Cerebellar nuclear complex (tissue), 1 donor: Measurements from ENCODE around the gene NRL.

Source experiments
- DNase-seq, 2 experiments: peaks; one replicate each; lab custom pipeline; 2025; lab: John Stamatoyannopoulos, UW

The NRL gene

DNA sequence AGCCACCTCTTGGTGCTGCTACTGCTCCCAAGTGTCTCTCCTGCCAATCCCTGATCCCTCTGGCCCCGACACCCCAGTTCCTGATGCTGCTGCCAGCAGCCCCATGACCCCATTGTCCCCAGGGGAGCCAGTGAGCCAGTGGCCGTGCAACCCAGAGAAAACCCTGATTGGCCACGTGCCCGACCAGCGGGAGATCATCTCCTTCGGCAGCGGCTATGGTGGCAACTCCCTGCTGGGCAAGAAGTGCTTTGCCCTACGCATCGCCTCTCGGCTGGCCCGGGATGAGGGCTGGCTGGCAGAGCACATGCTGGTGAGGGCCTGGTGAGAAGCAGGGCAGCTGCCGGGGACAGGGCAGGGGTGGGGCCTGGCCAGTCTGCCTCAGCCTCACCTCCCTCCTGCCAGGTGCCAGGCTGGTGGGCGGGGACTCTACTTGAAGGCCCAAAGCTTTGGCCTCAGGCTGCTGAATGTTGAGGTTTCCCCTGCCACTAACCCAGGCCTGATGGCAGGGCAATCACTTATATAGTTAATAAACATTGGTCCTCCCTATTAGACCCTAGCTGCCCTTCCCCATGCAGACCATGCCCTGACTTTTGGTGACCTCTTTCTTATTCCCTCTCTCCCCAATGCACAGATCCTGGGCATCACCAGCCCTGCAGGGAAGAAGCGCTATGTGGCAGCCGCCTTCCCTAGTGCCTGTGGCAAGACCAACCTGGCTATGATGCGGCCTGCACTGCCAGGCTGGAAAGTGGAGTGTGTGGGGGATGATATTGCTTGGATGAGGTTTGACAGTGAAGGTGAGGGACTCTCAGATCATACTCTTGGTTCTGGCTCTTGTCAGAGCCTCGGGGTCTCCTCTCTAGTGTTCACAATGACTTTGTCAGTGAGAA, 15.6 kb downstream of the NRL start:
- no peak for DNase-seq

DNA sequence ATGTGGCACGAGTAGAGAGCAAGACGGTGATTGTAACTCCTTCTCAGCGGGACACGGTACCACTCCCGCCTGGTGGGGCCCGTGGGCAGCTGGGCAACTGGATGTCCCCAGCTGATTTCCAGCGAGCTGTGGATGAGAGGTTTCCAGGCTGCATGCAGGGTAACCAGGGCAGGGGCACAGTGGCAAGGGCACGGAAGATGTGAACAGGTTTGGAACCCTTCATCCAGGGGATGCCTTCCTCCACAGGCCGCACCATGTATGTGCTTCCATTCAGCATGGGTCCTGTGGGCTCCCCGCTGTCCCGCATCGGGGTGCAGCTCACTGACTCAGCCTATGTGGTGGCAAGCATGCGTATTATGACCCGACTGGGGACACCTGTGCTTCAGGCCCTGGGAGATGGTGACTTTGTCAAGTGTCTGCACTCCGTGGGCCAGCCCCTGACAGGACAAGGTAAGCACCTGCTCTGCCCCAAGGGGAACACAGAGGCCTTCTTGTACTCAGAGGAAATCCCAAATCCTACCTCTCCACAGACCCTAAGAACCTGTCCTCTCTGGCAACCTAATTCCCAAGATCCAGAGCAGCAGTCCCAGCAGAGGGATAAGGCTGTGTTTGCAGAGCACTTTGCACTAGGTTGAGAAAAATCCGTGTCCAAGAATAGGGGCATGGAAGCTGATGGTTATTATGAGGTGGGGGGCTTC, 16.4 kb downstream of the NRL start:
- no peak for DNase-seq

DNA sequence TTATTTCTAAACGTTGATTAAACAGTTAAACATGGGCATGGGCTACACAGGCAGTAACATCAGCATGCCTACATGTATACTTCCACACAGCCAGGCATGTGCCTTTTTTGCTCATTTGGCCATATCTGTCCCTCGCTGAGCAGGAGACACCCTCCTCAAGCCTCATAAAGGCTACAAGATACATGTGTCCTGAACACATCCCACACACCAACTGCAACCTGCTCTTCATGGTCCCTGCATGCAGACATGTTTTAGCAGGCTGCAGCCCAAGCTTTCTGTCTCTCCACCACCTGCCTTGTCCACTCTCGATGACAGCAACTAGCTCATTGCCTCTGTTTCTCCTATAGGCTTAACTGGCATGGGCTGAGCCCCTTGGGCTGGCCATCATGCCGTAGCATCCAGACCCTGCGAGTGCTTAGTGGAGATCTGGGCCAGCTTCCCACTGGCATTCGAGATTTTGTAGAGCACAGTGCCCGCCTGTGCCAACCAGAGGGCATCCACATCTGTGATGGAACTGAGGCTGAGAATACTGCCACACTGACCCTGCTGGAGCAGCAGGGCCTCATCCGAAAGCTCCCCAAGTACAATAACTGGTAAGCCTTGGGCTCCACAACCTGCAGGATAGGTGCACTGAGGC, 18.1 kb downstream of the NRL start:
- no peak for DNase-seq

DNA sequence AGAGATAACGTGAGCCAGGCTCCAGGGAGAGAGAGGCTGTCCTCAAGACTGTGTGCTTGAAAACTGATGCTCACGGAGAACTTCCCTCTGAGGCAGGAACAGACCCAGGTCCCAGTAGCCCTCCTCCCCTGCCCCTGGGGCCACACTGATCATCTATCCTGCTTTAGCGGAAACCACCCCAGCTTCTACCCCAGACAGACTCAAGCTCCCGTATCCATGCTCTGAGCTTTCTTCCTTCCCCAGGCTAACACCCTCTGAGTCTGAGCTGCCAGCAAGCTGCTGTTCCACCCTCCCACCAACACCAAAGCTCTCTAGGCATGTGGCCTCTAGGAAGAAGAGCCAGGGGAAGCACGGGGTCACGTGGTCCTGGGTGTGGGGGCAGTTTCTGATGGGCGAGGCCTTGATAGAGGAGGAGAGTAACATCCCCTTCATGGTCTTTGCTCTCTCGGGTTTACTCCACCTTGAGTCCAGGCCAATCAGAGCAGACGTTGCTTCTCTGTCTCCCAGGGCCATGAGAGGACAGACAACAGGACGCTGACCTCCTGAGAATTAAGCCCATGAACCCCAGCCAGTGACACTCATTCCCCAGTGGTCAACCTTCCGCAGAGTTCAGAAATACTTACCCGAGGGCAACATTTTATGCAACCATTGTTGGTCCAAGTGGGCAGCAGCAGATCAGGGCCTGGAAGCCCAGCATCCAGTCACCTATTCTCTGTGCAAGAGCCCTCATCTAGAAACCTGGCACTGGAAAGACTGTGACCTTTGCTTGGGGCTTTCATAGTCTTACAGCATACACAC, 19.3 kb downstream of the NRL start:
- no peak for DNase-seq

DNA sequence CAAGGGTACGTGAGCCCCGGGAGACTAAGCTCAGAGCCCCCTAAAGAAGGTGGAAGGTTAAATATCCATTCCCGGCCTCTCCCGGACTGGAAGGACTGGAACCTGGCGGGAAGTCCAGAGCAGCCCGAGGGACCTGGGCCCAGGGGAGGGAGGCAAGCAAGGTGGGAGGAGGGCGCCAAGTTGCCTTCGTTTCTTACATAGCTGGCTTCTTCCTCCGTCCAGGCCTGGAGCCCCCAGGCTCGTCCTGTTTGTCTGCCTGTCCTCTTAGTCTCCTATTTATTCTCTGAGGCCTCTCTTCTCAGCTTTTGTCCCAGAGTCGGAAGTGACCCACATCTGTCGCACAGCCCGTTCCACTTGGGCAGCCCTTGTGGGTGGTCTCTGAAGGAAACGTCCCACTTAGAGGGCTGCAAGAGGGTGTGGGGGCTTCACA, 19.9 kb downstream of the NRL start:
- no peak for DNase-seq

DNA sequence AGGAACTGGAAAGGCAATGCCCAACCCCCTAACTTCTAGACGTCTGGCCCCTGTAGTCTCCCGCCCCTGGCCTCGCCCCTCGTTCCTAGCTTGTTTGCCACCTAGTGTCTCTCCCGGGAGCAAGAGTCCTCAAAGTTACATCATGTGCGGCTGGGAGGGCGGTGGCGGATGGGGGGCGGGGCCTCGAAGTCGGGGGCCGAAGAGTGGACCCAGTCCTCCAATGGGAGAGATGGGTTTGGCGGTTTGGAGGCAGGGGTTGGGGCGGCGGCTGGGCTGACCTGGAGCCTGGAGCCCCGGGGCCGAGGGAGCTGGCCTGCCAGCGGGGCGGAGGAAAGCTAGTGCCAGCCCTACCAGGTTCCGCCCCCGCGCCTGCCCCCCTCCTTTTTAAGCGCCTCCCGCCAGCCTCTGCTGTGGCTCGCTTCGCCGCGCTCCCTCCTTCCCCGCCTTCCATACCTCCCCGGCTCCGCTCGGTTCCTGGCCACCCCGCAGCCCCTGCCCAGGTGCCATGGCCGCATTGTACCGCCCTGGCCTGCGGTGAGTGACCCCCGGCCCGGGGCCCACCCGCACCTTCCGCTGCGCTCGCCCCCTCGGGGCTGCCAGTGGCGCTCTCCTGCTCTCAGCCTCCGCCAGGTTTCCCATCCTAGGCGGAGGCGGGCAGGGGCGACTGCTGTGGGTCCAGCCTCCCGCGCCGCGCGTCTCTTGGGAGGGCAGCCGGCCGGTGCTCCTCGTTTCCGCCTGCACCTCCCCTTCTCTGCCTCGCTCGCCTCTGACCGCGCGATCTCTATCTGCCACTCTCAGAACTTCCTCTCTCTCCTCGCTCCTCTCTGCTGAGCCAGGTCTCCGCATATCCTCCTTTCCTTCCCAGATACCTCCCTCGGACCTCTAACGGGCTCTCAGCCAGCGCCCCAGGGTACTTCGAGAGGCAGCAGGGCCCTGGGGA, 20.6 kb downstream of the NRL start, which contains the start of gene PCK2:
Gene PCK2, plus strand, starts transcription at position 411 of the 940 bp plus-strand sequence. Its CDS starts 95 bp downstream, at position 506.
- peak in 1 of 2 experiments; percentile 48 for DNase-seq

DNA sequence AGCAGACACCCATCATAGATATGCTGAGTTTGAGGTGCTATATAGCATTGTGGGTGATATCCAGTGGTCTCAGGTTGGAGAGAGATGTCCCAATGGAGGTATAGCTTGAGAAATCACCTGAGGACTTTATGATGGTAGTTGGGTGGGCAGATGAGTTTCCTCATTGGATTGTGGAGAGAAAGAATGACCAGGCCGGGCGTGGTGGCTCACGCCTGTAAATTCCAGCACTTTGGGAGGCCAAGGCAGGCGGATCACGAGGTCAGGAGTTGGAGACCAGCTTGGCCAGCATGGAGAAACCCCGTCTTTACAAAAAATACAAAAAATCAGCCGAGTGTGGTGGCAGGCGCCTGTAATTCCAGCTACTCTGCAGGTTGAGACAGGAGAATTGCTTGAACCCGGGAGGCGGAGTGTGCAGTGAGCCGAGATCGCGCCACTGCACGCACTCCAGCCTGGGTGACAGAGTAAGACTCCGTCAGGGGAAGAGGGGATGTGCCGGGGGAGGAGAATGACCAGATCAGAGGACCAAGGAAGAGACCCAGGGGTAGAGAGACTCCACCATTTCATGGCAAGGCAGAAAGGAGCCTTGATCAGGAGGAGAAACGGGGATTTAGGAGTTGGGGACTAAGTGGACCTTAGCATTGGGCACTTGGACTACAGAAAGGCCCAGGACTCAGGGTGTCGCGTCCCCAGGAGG, 21.4 kb downstream of the NRL start:
- DNase-seq = no peak

DNA sequence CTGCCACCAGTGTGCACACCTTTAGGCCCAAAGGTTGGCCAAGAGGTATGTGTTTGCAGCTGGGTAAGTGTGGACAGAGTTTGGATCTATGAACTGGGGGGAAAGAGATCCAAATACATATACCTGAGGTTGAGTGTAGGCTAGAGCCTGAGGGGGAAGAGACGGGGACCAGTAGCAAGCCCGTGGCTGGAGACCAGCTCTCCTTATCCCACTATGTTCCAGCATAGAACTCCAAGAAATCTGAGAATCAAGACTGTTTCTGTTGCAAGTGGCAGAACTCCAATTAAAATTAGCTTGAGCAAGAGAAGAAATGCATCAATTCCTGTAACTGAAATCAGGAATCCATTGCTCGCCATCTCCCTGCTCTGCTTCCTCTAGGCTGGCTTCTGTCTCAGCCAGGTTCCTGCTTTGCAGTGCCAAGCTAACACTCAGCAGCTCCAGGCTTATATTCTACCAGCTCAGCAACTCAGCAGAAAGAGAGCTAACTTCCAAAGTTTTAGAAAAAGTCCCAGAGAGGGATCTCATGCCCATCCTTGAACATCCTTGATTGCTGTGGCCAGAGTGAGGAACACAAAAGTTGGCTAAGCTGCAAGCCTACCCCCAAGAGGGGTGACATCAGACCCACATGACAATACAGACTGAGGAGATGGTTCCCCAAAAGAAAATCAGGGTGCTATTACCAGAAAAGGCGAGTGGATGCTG, 22.1 kb downstream of the NRL start:
- no peak for DNase-seq

DNA sequence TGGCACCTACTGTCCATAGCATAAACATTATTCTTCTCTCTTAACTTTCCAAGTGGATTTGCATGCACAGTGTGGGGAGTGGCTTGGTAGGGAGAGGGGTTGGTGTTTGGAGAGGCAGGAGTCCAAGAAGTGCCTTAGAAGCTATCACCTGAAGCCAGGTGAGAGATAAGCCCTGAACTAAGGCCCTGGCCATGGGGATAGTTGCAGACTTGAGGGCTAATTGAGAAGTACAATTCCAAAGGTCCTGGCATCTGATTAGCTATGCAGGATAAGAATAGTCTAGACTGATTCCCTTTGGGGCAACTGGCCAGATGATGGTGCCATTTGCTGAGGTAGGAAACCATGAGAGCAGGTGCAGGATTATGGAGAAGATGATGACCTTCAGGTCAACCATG, 22.6 kb downstream of the NRL start:
- no peak for DNase-seq

DNA sequence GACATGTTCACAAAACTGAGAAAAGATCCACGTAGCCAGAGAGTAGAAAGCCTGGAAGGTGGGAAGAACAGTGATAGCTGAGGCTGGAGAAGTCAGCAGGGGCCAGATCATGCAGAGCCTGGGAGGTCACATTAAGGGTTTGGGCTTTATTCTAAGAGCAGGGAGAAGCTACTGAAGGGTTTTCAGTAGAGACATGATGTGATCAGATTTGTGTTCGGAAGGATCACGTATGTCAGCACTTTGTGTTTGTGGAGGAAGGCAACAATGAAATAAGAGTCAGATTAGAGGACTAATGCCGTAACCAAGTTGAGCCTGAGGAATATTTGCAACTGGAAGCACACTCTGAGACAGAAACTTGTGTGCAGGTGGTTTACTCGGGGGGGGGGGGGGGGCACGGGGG, 24.9 kb downstream of the NRL start:
- no peak for DNase-seq

DNA sequence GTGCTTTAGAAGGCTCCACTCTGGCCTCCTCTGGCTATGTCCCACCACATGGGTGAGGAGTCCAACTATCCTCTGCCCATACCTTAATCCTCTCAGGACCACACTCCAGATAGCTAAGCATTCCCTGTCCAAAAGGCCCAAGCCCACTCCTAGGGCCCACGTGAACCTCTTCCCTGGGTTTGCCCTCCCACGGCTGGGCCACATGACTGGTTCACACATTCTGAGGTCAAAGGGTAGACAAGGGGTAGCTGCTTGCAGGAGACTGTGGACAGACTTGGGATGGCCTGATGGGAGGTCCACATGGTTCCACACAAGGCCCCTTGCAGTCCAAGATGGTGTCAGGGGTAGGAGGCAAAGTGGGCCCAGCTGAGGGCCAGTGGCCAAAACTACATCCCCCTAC, 26.7 kb downstream of the NRL start:
- DNase-seq = no peak

DNA sequence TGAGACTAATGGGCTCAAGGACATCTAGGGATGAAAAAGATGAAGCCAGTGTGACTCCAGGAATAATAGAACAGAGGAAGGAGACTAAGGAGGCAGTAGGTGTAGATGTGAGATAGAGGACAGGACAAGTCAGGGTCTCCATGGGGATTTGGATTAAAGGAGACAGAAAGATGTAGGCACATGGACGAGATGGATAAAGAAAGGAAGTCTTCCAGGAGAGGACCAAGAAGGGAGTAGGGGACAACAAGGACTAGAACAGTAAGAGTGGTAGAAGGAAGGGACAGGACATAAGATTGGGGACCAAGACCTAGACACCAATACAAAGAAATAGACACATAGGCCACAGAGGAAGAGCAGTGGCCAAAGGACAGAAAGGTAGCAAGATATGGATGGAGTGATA, 27.7 kb downstream of the NRL start:
- DNase-seq = no peak

DNA sequence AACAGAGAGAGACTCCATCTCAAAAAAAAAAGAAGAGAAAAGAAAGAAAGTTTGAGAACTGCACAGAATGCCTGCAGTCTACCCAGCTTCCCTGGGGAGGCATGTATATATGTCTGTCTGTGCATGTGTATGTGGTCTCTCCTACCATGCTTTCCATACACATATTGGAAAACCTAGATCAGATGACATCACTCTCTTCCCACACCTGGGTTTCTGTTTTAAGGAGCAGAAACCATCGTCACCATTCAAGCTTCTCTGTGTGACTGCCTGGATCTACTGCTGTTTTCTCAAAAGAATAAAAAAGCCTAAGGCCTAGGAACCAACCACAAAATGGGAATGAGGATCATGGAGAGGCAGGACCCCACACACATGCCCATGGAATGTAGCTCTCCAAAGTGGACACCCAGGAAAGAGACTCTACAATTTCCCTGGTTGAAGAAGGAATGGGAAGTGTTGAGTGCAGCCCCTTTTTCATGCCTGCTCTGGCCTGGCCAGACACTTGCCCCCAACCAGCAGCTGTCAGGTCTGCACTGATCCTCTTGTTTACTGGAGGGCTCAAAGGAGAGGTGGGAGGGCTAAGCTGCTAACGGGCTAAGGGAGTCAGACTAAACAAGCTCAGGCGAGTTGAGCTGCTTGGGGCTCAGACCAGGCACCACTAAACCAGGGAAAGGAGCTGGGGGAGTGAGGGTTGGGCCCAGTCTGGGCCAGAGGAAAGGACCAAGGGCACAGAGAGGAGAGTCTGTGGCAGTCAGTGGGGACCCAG, 28.4 kb downstream of the NRL start:
- DNase-seq = no peak

DNA sequence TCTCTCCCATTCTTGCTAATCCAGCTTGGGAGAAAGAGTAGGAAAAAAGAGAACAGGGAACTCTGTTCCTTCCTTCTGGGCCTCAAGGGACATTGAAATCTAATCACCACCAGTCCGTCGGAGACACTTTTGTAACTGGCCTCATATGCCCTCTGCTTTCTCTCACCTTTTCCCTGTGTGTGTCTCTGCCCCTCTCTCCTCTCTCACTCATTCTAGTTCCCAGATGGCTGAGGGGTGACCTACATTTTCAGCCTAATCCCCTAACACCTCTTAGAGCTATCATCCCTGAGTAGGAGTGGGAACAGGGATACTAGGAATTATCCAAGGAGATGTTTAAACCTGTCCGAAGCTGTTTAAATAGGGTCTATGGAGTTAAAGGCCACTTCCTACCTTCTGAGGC, 29.5 kb downstream of the NRL start:
- no peak for DNase-seq

DNA sequence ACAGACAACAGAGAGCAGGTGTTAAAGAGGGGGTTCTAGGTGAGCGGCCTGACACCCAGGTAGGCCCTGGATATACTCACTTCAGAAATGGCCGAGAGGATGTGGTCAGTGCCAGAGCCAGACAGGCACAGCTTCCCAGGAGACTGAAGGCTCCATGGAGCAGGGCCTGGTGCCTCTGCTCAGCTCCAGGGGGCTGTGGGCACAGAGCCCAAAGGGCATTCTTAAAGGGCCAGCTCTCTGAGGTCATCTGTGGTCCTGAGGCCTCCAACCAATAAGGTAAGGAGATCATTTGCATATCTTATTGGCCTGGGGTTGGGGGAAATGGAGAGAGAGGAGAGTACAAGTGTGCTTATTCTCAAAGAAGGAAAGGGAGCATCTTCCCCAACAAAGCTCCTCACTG, 30.3 kb downstream of the NRL start:
- DNase-seq = no peak

DNA sequence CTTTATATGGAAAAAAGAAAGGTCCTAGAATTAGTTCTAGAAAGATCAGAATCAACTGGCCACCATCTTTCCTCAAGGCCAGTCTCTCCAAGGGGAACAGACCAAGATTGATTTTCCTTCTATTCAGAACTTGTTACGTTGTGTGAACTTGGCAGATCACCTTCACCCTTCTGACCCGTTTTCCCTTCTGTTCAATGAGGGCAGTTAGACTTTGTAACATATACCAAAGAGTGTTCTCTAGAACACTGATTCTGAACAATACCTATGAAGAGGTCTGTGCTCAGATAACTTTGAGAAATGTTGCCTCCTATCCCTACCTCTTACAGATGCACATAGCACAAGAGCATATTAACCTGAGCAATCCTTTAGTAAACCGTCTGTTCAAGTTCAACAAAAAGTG, 31.3 kb downstream of the NRL start:
- no peak for DNase-seq

DNA sequence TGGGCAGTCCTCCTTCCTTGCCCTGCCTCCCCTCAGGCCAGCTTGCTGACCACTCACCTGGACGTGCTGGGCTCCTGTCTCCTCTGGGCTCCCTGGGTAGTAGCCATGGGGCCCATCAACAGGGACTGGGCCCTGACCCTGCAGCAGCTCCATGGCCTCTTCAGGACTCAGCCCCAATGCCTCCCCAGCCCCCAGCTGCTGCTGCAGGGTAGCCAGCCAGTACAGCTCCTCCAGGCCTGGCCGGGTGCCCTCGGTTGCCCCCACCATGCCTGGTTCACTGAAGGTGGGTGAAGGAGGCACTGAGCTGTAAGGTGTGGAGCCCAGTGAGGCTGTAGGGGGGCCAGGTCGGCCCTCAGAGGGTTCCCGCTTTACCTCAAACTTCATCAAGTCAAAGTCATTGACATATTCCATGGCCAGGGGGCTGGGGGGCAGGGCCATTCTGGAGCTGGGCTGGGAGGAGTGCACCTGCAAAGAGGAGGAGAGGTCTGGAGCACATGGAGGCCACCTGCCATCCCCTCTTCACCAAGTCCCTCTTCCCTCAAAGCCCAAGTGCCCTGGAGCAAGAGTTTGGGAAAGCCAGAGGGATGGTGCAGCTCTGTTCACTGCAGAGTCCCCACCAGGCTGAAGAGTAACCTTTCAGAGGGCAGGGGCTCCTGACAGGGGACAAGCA, 32.2 kb downstream of the NRL start:
- no peak for DNase-seq

DNA sequence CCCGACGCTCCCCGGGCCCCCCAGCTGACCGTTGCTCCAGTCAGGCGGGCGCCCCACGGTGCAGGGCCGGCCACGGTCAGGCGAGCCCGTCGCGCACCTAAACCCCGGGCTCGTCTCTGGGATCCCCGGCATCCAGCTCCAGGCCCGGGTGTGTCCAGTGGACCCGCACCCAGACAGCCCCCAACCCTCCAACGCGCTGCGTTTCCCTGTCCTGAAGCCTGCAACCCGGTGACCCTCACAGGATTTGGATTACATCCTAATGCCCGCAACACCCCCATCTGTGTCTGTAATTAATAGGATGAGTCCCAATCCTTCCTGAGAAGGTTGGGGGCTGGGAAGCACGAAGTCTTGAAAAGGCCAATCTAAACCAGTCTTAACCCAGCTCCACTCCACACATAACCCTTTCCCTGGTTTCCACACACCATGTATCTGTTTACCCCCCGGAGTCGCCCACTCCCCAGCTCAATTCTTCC, 33.0 kb downstream of the NRL start:
- DNase-seq = no peak
